HL-60 (cell line): ENCODE measurements around the gene CASKIN2.

ENCODE experiments used
- GABPA ChIP-seq: IDR thresholded peaks from 2 replicates; pipeline ENCODE4 v1.6.1; 2012; ENCODE audit warnings: low read depth
- TF ChIP-seq, protein P1 (sequence below): IDR thresholded peaks from one replicate; pipeline ENCODE4 v1.5.1; 2011; ENCODE audit warnings: low read length, control low read depth, inconsistent platforms; ENCODE audit not compliant: insufficient read depth

DNA sequence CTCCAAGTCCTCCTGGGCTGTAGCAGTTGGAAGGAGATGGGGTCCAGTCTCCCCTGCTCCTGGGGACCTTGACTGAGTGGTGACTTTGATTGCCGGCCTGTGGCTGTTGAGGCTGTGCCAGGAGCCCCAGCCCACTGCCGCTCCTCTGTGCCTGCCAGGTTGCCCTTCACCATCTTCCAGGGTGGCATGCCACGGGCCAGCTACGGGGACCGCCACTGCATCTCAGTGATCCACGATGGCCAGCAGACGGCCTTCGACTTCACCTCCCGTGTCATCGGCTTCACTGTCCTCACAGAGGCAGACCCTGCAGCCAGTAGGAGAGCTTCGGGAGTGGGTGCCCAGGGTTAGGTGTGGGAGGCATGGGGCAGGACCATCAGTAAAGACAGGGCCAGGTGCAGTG, 48.9 kb upstream of the CASKIN2 start:
- TF ChIP-seq, protein P1, sequence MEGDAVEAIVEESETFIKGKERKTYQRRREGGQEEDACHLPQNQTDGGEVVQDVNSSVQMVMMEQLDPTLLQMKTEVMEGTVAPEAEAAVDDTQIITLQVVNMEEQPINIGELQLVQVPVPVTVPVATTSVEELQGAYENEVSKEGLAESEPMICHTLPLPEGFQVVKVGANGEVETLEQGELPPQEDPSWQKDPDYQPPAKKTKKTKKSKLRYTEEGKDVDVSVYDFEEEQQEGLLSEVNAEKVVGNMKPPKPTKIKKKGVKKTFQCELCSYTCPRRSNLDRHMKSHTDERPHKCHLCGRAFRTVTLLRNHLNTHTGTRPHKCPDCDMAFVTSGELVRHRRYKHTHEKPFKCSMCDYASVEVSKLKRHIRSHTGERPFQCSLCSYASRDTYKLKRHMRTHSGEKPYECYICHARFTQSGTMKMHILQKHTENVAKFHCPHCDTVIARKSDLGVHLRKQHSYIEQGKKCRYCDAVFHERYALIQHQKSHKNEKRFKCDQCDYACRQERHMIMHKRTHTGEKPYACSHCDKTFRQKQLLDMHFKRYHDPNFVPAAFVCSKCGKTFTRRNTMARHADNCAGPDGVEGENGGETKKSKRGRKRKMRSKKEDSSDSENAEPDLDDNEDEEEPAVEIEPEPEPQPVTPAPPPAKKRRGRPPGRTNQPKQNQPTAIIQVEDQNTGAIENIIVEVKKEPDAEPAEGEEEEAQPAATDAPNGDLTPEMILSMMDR: no peak
- TF ChIP-seq GABPA: no peak
